ENCODE results near the gene MAN1B1. TPM values are rescaled to one million over a fixed set of nuclear protein-coding genes. Genes with fewer than 3 reads are reported as not detected.
"Not testable (repeated sequence)": the region's sequence is repeated elsewhere in the genome, so short reads cannot be mapped to it uniquely, and the experiment has no call there.

Gene MAN1B1
- total RNA-seq, 1 donor from 2014 or later = 57.7 TPM

GRCh38 chr9:137057545-137057944 is 29.2 kb upstream of the MAN1B1 start:
- TF ChIP-seq CTCF (IDR thresholded peaks at IDR 0.05; ENCODE audit: unreplicated experiment) = no peak
- peaks cover 38% of the 10 kb centered on the region for H3K27me3 Mint-ChIP-seq
- no peaks in the 10 kb centered on the region for H3K36me3 Mint-ChIP-seq (ENCODE audit: insufficient read depth)
- no peak overlapping the region for H3K27ac Mint-ChIP-seq
- no peak overlapping the region for H3K4me3 Mint-ChIP-seq (ENCODE audit: low read depth)
- DNase-seq (ENCODE audit: low spot score, unreplicated experiment) = no peak
- peaks cover 2% of the 10 kb centered on the region for H3K4me1 Mint-ChIP-seq (ENCODE audit: low read depth)
- H3K9me3 Mint-ChIP-seq (ENCODE audit: low read depth) = no peaks in the 10 kb centered on the region

DNA sequence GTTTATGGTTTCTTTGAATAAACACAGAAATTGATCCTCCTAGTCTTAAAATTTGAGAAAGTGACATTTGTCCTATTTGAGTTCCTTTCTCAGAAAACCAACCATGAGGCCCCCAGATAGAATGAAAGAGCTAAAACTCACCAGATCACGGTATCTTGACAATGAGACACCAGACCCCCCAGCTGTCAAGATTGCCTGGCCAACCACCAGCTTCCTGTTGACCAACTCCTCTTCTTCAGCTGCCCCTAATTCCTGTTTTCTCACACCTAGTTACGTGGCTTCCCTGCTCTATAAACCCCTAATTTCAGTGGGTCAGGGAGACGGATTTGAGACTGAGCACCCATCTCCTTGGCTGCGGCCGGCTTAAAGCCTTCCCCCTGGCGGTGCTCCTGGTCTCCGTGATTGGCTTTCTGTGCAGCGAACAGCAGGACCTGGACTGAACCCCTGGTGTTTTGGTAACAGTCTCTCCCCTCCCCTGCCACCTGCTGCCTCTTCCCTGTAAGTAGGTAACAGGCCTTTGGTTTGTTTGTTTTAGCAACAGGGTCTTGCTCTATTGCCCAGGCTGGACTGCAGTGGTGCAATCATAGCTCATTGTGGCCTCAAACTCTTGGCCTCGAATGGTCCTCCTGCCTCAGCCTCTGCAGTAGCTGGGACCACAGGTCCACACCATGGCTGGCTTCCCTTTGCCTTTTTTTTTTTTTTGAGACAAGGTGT is 28.1 kb upstream of the MAN1B1 start:
- H3K4me1 Mint-ChIP-seq (ENCODE audit: low read depth) = peaks cover 2% of the 10 kb centered on the region
- no peak overlapping the region for H3K4me3 Mint-ChIP-seq (ENCODE audit: low read depth)
- DNase-seq (ENCODE audit: low spot score, unreplicated experiment) = no peak
- peaks cover 33% of the 10 kb centered on the region for H3K27me3 Mint-ChIP-seq
- no peak overlapping the region for H3K27ac Mint-ChIP-seq
- TF ChIP-seq CTCF (IDR thresholded peaks at IDR 0.05; ENCODE audit: unreplicated experiment) = no peak
- H3K36me3 Mint-ChIP-seq (ENCODE audit: insufficient read depth) = no peaks in the 10 kb centered on the region
- H3K9me3 Mint-ChIP-seq (ENCODE audit: low read depth) = no peaks in the 10 kb centered on the region

GRCh38 chr9:137062384-137062783 is 24.4 kb upstream of the MAN1B1 start:
- no peaks in the 10 kb centered on the region for H3K9me3 Mint-ChIP-seq (ENCODE audit: low read depth)
- peaks cover 21% of the 10 kb centered on the region for H3K27me3 Mint-ChIP-seq
- H3K4me1 Mint-ChIP-seq (ENCODE audit: low read depth) = no peaks in the 10 kb centered on the region
- TF ChIP-seq CTCF (IDR thresholded peaks at IDR 0.05; ENCODE audit: unreplicated experiment) = no peak
- H3K27ac Mint-ChIP-seq = no peak overlapping the region
- no peak overlapping the region for H3K4me3 Mint-ChIP-seq (ENCODE audit: low read depth)
- DNase-seq (ENCODE audit: low spot score, unreplicated experiment) = no peak
- H3K36me3 Mint-ChIP-seq (ENCODE audit: insufficient read depth) = peaks cover 1% of the 10 kb centered on the region

- not testable (repeated sequence) for H3K4me1 Mint-ChIP-seq (ENCODE audit: low read depth); H3K9me3 Mint-ChIP-seq (ENCODE audit: low read depth); H3K4me3 Mint-ChIP-seq (ENCODE audit: low read depth); H3K36me3 Mint-ChIP-seq (ENCODE audit: insufficient read depth); DNase-seq (ENCODE audit: low spot score, unreplicated experiment); H3K27ac Mint-ChIP-seq
- H3K27me3 Mint-ChIP-seq = peaks cover 18% of the 10 kb centered on the region
Observed at GRCh38 chr9:137062798-137063197, 24.0 kb upstream of the MAN1B1 start.

DNA sequence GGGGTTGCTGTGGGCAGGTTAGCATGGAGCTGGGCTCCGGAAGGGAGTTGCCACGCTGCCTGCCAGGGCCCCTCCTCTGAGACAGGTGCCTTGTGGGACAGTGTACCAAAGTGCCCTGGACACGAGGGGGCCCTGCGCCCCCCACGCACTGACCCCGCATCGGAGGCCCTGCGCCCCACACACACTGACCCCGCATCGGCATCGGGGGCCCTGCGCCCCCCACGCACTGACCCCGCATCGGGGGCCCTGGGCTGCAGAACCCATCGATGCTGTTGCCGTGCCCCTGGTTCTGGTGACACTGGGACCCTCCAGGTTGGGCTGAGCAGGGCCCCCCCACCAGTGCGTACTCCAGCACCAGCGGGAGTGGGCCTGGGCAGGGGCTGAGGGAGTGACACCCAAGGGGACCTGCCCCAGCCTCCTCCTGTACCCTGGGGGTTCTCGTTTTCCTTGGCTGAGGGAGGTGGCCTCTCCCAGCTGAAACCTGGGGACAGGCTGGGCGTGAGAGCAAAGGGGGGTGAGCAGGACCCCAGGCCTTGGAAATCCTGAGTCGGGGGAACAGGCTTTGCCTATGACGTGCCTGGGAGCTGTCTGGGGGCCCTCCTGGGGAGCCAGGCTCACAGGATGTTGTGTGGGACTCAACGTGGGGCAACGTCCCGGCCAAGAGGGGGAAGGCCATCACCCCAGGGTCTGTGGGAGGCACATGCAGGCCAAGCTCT is 23.3 kb upstream of the MAN1B1 start:
- no peak for DNase-seq (ENCODE audit: low spot score, unreplicated experiment)
- Mint-ChIP-seq H3K36me3 (ENCODE audit: insufficient read depth) (peaks cover 1% of the 10 kb centered on the region), H3K27me3 (peaks cover 12% of the 10 kb centered on the region), H3K4me3 (ENCODE audit: low read depth) (no peak overlapping the region), H3K9me3 (ENCODE audit: low read depth) (no peaks in the 10 kb centered on the region), H3K4me1 (ENCODE audit: low read depth) (peaks cover 3% of the 10 kb centered on the region), H3K27ac (no peak overlapping the region)
- TF ChIP-seq CTCF (IDR thresholded peaks at IDR 0.05; ENCODE audit: unreplicated experiment) = no peak

Data from progenitor cell of endocrine pancreas (in vitro differentiated cells).